Tibial nerve (tissue), 3 donors: Measurements from ENCODE around the gene KLHDC8B.
"Not testable (repeated sequence)": the region's sequence is repeated elsewhere in the genome, so short reads cannot be mapped to it uniquely, and the experiment has no call there.

ENCODE experiments used
- POLR2A ChIP-seq, 2 donors: fragments of 450-650 bp; IDR thresholded peaks; one replicate each; pipeline ENCODE4 v1.6.1; 2017; ENCODE audit warnings: antibody characterized with exemption in 2 of 2, mild to moderate bottlenecking in 2 of 2, moderate library complexity in 2 of 2
- TF ChIP-seq, protein P1 (sequence below), 5 experiments: fragments of 200-600 bp in 3 of 5; fragments of 450-650 bp in 2 of 5; sonication (generic) in 3 of 5; IDR thresholded peaks; one replicate each; pipeline ENCODE4 v1.5.1; 2016 to 2019; ENCODE audit warnings: antibody characterized with exemption in 5 of 5, mild to moderate bottlenecking in 3 of 5, moderate library complexity in 2 of 5

DNA sequence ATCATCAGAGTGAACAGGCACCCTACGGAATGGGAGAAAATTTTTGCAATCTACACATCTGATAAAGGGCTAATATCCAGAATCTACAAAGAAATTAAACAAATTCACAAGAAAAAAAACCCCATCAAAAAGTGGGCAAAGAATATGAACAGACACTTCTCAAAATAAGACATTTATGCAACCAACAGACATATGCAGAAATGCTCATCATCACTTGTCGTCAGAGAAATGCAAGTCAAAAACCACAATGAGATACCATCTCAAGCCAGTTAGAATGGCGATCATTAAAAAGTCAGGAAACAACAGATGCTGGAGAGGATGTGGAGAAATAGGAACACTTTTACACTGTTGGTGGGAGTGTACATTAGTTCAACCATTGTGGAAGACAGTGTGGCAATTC lies 45.3 kb downstream of the KLHDC8B start:
- TF ChIP-seq, protein P1, sequence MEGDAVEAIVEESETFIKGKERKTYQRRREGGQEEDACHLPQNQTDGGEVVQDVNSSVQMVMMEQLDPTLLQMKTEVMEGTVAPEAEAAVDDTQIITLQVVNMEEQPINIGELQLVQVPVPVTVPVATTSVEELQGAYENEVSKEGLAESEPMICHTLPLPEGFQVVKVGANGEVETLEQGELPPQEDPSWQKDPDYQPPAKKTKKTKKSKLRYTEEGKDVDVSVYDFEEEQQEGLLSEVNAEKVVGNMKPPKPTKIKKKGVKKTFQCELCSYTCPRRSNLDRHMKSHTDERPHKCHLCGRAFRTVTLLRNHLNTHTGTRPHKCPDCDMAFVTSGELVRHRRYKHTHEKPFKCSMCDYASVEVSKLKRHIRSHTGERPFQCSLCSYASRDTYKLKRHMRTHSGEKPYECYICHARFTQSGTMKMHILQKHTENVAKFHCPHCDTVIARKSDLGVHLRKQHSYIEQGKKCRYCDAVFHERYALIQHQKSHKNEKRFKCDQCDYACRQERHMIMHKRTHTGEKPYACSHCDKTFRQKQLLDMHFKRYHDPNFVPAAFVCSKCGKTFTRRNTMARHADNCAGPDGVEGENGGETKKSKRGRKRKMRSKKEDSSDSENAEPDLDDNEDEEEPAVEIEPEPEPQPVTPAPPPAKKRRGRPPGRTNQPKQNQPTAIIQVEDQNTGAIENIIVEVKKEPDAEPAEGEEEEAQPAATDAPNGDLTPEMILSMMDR (IDR thresholded peaks at IDR 0.05): not testable (repeated sequence)
- not testable (repeated sequence) for TF ChIP-seq POLR2A (IDR thresholded peaks at IDR 0.05)
